Activated CD4-positive, alpha-beta T cell treated with anti-CD3 and anti-CD28 coated beads, Interleukin-2, Interleukin-6, amounts not matched to agents 100 ng/mL and 50 ng/mL, durations not matched to agents 16 hours and 8 hours (primary cell): ENCODE results near the gene NNT.
"Not testable (repeated sequence)": the region's sequence is repeated elsewhere in the genome, so short reads cannot be mapped to it uniquely, and the experiment has no call there.

Experiments
- DNase-seq: peaks from one replicate; pipeline ENCODE4 v3.0.0-alpha.2; 2020

The NNT gene

GRCh38 chr5:43730832-43731342, 127.9 kb downstream of the NNT start:
- no peak for DNase-seq

GRCh38 chr5:43731573-43731972, 128.6 kb downstream of the NNT start:
- no peak for DNase-seq

GRCh38 chr5:43745923-43746548, 143.1 kb downstream of the NNT start:
- not testable (repeated sequence) for DNase-seq

- DNase-seq: no peak
Measured at GRCh38 chr5:43750809-43751208, 147.8 kb downstream of the NNT start.

- no peak for DNase-seq
Measured at GRCh38 chr5:43753069-43753468, 150.1 kb downstream of the NNT start.
